Measurements from ENCODE around the gene PCDH1. TPM values are rescaled to one million over a fixed set of nuclear protein-coding genes. Genes with fewer than 3 reads are reported as not detected.
A peak's percentile ranks its signal among the peaks of the same experiment; 100 is the strongest.

The PCDH1 gene
- total RNA-seq, 1 donor from 2014 or later = 11.5 TPM

- Histone ChIP-seq H3K36me3 (ENCODE audit: insufficient read depth, low read length) (no peaks in the 10 kb centered on the region), H3K4me2 (ENCODE audit: low read length) (peak overlapping the region; percentile 28), H3K9me3 (ENCODE audit: insufficient read depth, low read depth, low read length) (no peaks in the 10 kb centered on the region), H2AFZ (ENCODE audit: low read depth, low read length) (no peak overlapping the region), H3K27me3 (ENCODE audit: insufficient read depth, low read length) (no peaks in the 10 kb centered on the region), H3K4me1 (ENCODE audit: insufficient read depth, low read length) (peaks cover 34% of the 10 kb centered on the region), H3K9ac (ENCODE audit: low read length) (no peak overlapping the region), H3K27ac (ENCODE audit: low read depth, low read length) (no peak overlapping the region), H4K20me1 (ENCODE audit: insufficient read depth, low read length) (no peaks in the 10 kb centered on the region), H3K79me2 (ENCODE audit: insufficient read depth, low read length) (no peaks in the 10 kb centered on the region), H3K4me3 (ENCODE audit: insufficient read depth, low read depth, low read length) (no peak overlapping the region)
- DNase-seq (ENCODE audit: low read depth) (peak; percentile 54), FAIRE-seq (no peak)
- Mint-ChIP-seq H3K4me3 (ENCODE audit: unreplicated experiment) (no peak overlapping the region), H3K27me3 (ENCODE audit: low read depth, unreplicated experiment) (peaks cover 7% of the 10 kb centered on the region), H3K4me1 (ENCODE audit: low read depth, unreplicated experiment) (peaks cover 17% of the 10 kb centered on the region), H3K27ac (ENCODE audit: unreplicated experiment) (peak overlapping the region; percentile 35), H3K9me3 (ENCODE audit: unreplicated experiment) (no peaks in the 10 kb centered on the region), H3K36me3 (ENCODE audit: low read depth, unreplicated experiment) (no peaks in the 10 kb centered on the region)
- TF ChIP-seq CTCF (IDR thresholded peaks at IDR 0.05; ENCODE audit: insufficient read depth, low read depth, low read length) (no peak), EZH2 (IDR thresholded peaks at IDR 0.05; ENCODE audit: insufficient read depth, low read length) (no peak)
Observed at GRCh38 chr5:141846031-141846430, 32.2 kb downstream of the PCDH1 start.

- H3K27ac Mint-ChIP-seq (ENCODE audit: unreplicated experiment) = no peak overlapping the region
- H3K4me1 ChIP-seq (ENCODE audit: insufficient read depth, low read length) = peaks cover 34% of the 10 kb centered on the region
- H3K36me3 Mint-ChIP-seq (ENCODE audit: low read depth, unreplicated experiment) = no peaks in the 10 kb centered on the region
- no peaks in the 10 kb centered on the region for H3K36me3 ChIP-seq (ENCODE audit: insufficient read depth, low read length)
- H3K4me3 Mint-ChIP-seq (ENCODE audit: unreplicated experiment) = no peak overlapping the region
- peaks cover 17% of the 10 kb centered on the region for H3K4me1 Mint-ChIP-seq (ENCODE audit: low read depth, unreplicated experiment)
- H3K4me3 ChIP-seq (ENCODE audit: insufficient read depth, low read depth, low read length) = no peak overlapping the region
- peaks cover 8% of the 10 kb centered on the region for H3K27me3 Mint-ChIP-seq (ENCODE audit: low read depth, unreplicated experiment)
- no peaks in the 10 kb centered on the region for H3K79me2 ChIP-seq (ENCODE audit: insufficient read depth, low read length)
- no peak overlapping the region for H3K27ac ChIP-seq (ENCODE audit: low read depth, low read length)
- no peak overlapping the region for H2AFZ ChIP-seq (ENCODE audit: low read depth, low read length)
- no peaks in the 10 kb centered on the region for H3K9me3 Mint-ChIP-seq (ENCODE audit: unreplicated experiment)
- H3K9ac ChIP-seq (ENCODE audit: low read length) = no peak overlapping the region
- no peak for TF ChIP-seq EZH2 (IDR thresholded peaks at IDR 0.05; ENCODE audit: insufficient read depth, low read length)
- no peak for TF ChIP-seq CTCF (IDR thresholded peaks at IDR 0.05; ENCODE audit: insufficient read depth, low read depth, low read length)
- H4K20me1 ChIP-seq (ENCODE audit: insufficient read depth, low read length) = no peaks in the 10 kb centered on the region
- FAIRE-seq (no peak), DNase-seq (ENCODE audit: low read depth) (no peak)
- H3K9me3 ChIP-seq (ENCODE audit: insufficient read depth, low read depth, low read length) = no peaks in the 10 kb centered on the region
- no peaks in the 10 kb centered on the region for H3K27me3 ChIP-seq (ENCODE audit: insufficient read depth, low read length)
- H3K4me2 ChIP-seq (ENCODE audit: low read length) = no peak overlapping the region
Observed at GRCh38 chr5:141845371-141845851, 32.8 kb downstream of the PCDH1 start.

- H3K27ac ChIP-seq (ENCODE audit: low read depth, low read length) = no peak overlapping the region
- TF ChIP-seq EZH2 (IDR thresholded peaks at IDR 0.05; ENCODE audit: insufficient read depth, low read length) (no peak), CTCF (IDR thresholded peaks at IDR 0.05; ENCODE audit: insufficient read depth, low read depth, low read length) (no peak)
Observed at GRCh38 chr5:141844414-141845097, 33.7 kb downstream of the PCDH1 start.

More at GRCh38 chr5:141844414-141845097, 33.7 kb downstream of the PCDH1 start:
- no peaks in the 10 kb centered on the region for H3K27me3 ChIP-seq (ENCODE audit: insufficient read depth, low read length)
- no peaks in the 10 kb centered on the region for H3K36me3 Mint-ChIP-seq (ENCODE audit: low read depth, unreplicated experiment)
- FAIRE-seq = no peak
- no peaks in the 10 kb centered on the region for H4K20me1 ChIP-seq (ENCODE audit: insufficient read depth, low read length)
- H3K9ac ChIP-seq (ENCODE audit: low read length) = no peak overlapping the region
- no peaks in the 10 kb centered on the region for H3K36me3 ChIP-seq (ENCODE audit: insufficient read depth, low read length)
- H3K4me3 ChIP-seq (ENCODE audit: insufficient read depth, low read depth, low read length) = no peak overlapping the region
- no peaks in the 10 kb centered on the region for H3K79me2 ChIP-seq (ENCODE audit: insufficient read depth, low read length)
- no peak for DNase-seq (ENCODE audit: low read depth)
- H3K4me1 ChIP-seq (ENCODE audit: insufficient read depth, low read length) = peaks cover 31% of the 10 kb centered on the region
- peaks cover 17% of the 10 kb centered on the region for H3K4me1 Mint-ChIP-seq (ENCODE audit: low read depth, unreplicated experiment)
- H3K4me3 Mint-ChIP-seq (ENCODE audit: unreplicated experiment) = no peak overlapping the region
- no peak overlapping the region for H3K27ac Mint-ChIP-seq (ENCODE audit: unreplicated experiment)
- H3K27me3 Mint-ChIP-seq (ENCODE audit: low read depth, unreplicated experiment) = peaks cover 8% of the 10 kb centered on the region
- no peak overlapping the region for H2AFZ ChIP-seq (ENCODE audit: low read depth, low read length)
- no peaks in the 10 kb centered on the region for H3K9me3 ChIP-seq (ENCODE audit: insufficient read depth, low read depth, low read length)
- no peak overlapping the region for H3K4me2 ChIP-seq (ENCODE audit: low read length)
- no peaks in the 10 kb centered on the region for H3K9me3 Mint-ChIP-seq (ENCODE audit: unreplicated experiment)

All from astrocyte (in vitro differentiated cells and primary cell).